Measurements from ENCODE around the gene LSM3.

DNA sequence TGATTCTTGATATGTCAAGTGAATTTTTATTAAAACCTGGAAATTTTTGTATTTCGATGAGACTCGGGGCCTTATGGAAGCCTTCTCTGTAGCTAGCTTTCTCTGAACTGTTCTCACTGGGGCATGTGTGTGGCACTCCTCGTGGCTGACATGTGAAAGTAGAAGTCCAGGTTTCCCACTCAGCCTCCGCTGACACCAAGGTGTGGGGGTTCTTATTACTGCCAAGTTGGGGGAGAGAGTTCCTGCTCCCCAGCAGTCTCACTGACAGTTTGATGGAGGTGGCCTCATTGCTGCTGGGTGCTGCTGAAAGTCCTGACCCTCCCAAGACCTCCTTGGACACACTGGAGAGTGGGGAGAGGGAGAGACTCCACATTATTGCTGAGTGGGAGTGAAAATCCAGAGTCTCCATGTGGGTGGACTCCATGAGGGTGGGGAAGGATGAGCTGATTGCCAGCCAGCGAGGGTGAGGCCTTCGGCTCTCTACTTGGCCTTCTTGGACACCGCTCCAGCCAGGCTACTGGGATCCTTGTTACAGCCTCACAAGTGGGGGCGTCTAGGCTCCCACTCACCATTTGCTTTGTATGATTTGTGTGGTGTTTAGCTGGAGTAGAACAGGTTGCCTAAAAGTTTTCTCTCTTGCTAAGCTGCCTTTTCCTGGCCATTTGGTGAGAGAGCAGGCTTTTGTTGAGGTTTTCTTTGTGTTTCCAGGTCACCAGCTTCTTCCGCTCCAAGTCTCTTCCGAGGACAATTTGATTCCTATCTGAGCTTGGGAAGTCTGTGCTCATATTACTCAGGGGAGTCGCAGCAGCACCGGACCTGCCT lies 64.1 kb downstream of the LSM3 start:
- TF ChIP-seq, protein P1, sequence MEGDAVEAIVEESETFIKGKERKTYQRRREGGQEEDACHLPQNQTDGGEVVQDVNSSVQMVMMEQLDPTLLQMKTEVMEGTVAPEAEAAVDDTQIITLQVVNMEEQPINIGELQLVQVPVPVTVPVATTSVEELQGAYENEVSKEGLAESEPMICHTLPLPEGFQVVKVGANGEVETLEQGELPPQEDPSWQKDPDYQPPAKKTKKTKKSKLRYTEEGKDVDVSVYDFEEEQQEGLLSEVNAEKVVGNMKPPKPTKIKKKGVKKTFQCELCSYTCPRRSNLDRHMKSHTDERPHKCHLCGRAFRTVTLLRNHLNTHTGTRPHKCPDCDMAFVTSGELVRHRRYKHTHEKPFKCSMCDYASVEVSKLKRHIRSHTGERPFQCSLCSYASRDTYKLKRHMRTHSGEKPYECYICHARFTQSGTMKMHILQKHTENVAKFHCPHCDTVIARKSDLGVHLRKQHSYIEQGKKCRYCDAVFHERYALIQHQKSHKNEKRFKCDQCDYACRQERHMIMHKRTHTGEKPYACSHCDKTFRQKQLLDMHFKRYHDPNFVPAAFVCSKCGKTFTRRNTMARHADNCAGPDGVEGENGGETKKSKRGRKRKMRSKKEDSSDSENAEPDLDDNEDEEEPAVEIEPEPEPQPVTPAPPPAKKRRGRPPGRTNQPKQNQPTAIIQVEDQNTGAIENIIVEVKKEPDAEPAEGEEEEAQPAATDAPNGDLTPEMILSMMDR (IDR thresholded peaks at IDR 0.05), result no peak
- TF ChIP-seq POLR2A (IDR thresholded peaks at IDR 0.05), result no peak

Data from adrenal gland (tissue), 5 donors.